Right lobe of liver (tissue), 6 donors: ENCODE results near the gene ELF2. TPM values are rescaled to one million over a fixed set of nuclear protein-coding genes. Genes with fewer than 3 reads are reported as not detected.
"Not testable (repeated sequence)": the region's sequence is repeated elsewhere in the genome, so short reads cannot be mapped to it uniquely, and the experiment has no call there.

ENCODE experiments used
- ATAC-seq, 4 donors: fragments of 200-7000 bp; cut with Tn5 transposase; one replicate each; pipeline ENCODE4 v1.9.1; 2020; ENCODE audit warnings: mild to moderate bottlenecking in 4 of 4, moderate library complexity in 4 of 4
- DNase-seq, 3 donors: peaks; one replicate each; pipeline ENCODE4 v3.0.0-alpha.2; 2020
- H3K27ac ChIP-seq, 3 donors: fragments of 200-600 bp; one replicate each; pipeline ENCODE4 v1.8.0; 2022
- H3K27me3 ChIP-seq, 2 donors: fragments of 200-600 bp; one replicate each; pipeline ENCODE4 v1.8.0; 2022
- H3K36me3 ChIP-seq, 4 donors: fragments of 200-600 bp; sonication (generic) in 1 of 4; one replicate each; pipeline versions ENCODE4 v1.5.1 to v1.8.0; 2017 to 2022; ENCODE audit warnings: control low read depth in 1 of 4
- H3K4me1 ChIP-seq, 4 donors: fragments of 200-600 bp; sonication (generic) in 1 of 4; one replicate each; pipeline versions ENCODE4 v1.5.1 to v1.8.0; 2017 to 2022; ENCODE audit warnings: control low read depth in 1 of 4
- H3K4me3 ChIP-seq, 3 donors: fragments of 200-600 bp; one replicate each; pipeline ENCODE4 v1.8.0; 2022
- H3K9me3 ChIP-seq, 4 donors: fragments of 200-600 bp; sonication (generic) in 1 of 4; one replicate each; pipeline versions ENCODE4 v1.5.1 to v1.8.0; 2017 to 2022; ENCODE audit warnings: control low read depth in 1 of 4
- POLR2A ChIP-seq: fragments of 450-650 bp; IDR thresholded peaks from one replicate; pipeline ENCODE4 v1.6.1; 2017; ENCODE audit warnings: antibody characterized with exemption, mild to moderate bottlenecking
- WGBS: methylation state at CpG from one replicate; pipeline ENCODE4 v1.1.6; 2018; ENCODE audit warnings: low coverage, low lambda C conversion rate; ENCODE audit not compliant: insufficient coverage; ENCODE audit errors: missing lambda C conversion rate; 5-methylcytosine and 5-hydroxymethylcytosine counted together
- intact Hi-C, 2 donors: fragments of 100-400 bp; cut with DNase I; formaldehyde crosslinking; loops; one replicate each; pipeline versions ENCODE4 v1.11.2 to v1.14.1; 2022
- total RNA-seq, 6 experiments: library from RNA; depleted of rRNA in 2 of 6; stranded (reverse); fragments of >200 nt in 2 of 6; fragmentation: NEBNext Ultra II Directional in 3 of 6; extraction: Animal tissue kit (Norgen Biotek cat#: 25700) in 3 of 6; gene quantifications; one replicate each; pipeline versions ENCODE4 v1.1.0 to v1.2.4, GENCODE V29; 2016 to 2023
- TF ChIP-seq, protein P1 (sequence below), 4 donors: fragments of 200-600 bp in 3 of 4; fragments of 450-650 bp in 1 of 4; IDR thresholded peaks; one replicate each; pipeline versions ENCODE4 v1.5.1 to v1.8.0; 2016 to 2022; ENCODE audit warnings: antibody characterized with exemption in 4 of 4, mild to moderate bottlenecking in 2 of 4
- donor health status: DM: no; HTN: yes; CAD: no.
- donor health status: DM: no; HTN: no; CAD: no.
- donor health status: DM: no; HTN: no; CAD: no.
- donor health status: DM: no; HTN: yes; CAD: no.
- donor health status: DM: no; HTN: yes; CAD: no.

Gene ELF2
- total RNA-seq, 6 experiments from 2014 or later = 14.0 to 24.3 (median 16.7) TPM

DNA sequence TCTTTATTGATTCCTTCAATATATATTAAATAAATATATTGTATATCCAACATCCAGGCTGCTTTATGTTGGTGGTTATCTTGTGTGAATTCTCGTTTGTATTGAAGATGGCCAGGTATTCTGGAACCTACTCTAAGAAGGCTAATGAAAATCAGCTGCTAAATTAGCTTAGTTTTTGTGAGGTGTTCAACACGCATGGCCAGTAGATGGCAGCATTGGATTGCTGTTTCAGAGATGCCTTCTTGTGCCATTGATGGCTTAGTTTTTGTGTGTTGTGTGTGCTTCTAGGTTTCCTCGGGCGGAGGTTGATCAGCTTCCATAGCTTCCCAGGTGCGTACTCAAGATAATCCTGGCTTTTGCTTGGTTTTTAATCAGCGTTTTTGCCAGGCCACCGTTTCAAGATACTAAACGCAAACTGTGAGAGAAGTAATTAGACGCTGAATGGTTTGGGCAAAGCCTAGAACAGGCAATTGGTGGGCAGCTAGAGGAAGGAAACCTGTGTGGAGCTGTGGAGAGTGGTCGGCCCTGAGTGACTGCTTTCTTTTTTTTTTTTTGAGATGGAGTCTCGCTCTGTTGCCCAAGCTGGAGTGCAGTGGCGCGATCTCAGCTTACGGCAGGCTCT, 146.3 kb downstream of the ELF2 start:
- peak overlapping the region in 2 of 3 donors; percentile 90 to 97 for H3K27ac ChIP-seq
- TF ChIP-seq POLR2A = no peak
- TF ChIP-seq, protein P1, sequence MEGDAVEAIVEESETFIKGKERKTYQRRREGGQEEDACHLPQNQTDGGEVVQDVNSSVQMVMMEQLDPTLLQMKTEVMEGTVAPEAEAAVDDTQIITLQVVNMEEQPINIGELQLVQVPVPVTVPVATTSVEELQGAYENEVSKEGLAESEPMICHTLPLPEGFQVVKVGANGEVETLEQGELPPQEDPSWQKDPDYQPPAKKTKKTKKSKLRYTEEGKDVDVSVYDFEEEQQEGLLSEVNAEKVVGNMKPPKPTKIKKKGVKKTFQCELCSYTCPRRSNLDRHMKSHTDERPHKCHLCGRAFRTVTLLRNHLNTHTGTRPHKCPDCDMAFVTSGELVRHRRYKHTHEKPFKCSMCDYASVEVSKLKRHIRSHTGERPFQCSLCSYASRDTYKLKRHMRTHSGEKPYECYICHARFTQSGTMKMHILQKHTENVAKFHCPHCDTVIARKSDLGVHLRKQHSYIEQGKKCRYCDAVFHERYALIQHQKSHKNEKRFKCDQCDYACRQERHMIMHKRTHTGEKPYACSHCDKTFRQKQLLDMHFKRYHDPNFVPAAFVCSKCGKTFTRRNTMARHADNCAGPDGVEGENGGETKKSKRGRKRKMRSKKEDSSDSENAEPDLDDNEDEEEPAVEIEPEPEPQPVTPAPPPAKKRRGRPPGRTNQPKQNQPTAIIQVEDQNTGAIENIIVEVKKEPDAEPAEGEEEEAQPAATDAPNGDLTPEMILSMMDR (IDR thresholded peaks at IDR 0.05) = peak; percentile 75 to 87 (median 77)
- no peaks in the 10 kb centered on the region for H3K9me3 ChIP-seq
- peak; percentile 63 to 67 (median 66) for ATAC-seq
- H3K36me3 ChIP-seq = no peaks in the 10 kb centered on the region
- no peaks in the 10 kb centered on the region for H3K27me3 ChIP-seq
- intact Hi-C loops = loop anchor here in 1 of 2 donors (10.0 kb wide), 1 partner anchor 54 kb away; no protein-coding TSS in a partner anchor
- peak in 2 of 3 donors; percentile 38 to 75 for DNase-seq
- H3K4me3 ChIP-seq = no peak overlapping the region
- peaks cover 0 to 27% (median 6%) of the 10 kb centered on the region in 4 donors for H3K4me1 ChIP-seq
- WGBS = 20% methylated on average over 10 of the region's 14 CpGs

- H3K4me1 ChIP-seq = peaks cover 0 to 27% (median 6%) of the 10 kb centered on the region in 4 donors
- intact Hi-C loops = loop anchor here in 1 of 2 donors (10.0 kb wide), 1 partner anchor 55 kb away; no protein-coding TSS in a partner anchor
- not testable (repeated sequence) for H3K27me3 ChIP-seq, H3K4me3 ChIP-seq, H3K36me3 ChIP-seq, H3K9me3 ChIP-seq
- DNase-seq (peak in 1 of 3 donors; percentile 58), ATAC-seq (peak in 1 of 4 donors; percentile 2)
- WGBS = 35% methylated on average over 3 of the region's 6 CpGs
- H3K27ac ChIP-seq = peak overlapping the region in 2 of 3 donors; percentile 90 to 97
Observed at GRCh38 chr4:139029866-139030363, 147.1 kb downstream of the ELF2 start.

GRCh38 chr4:139028191-139028661, 148.8 kb downstream of the ELF2 start:
- 38% methylated on average over 6 of the region's 11 CpGs for WGBS
- Histone ChIP-seq H3K9me3 (no peaks in the 10 kb centered on the region), H3K4me1 (peaks cover 0 to 23% (median 6%) of the 10 kb centered on the region in 4 donors), H3K27me3 (no peaks in the 10 kb centered on the region), H3K36me3 (no peaks in the 10 kb centered on the region), H3K27ac (peak overlapping the region; percentile 55 to 97 (median 90)), H3K4me3 (no peak overlapping the region)
- peak; percentile 80 to 95 (median 89) for ATAC-seq
- intact Hi-C loops = no loop called here
- peak; percentile 64 to 94 (median 89) for DNase-seq
- TF ChIP-seq, protein P1 (IDR thresholded peaks at IDR 0.05) = peak in 2 of 4 donors; percentile 25 to 29
- peak; percentile 38 for TF ChIP-seq POLR2A

DNA sequence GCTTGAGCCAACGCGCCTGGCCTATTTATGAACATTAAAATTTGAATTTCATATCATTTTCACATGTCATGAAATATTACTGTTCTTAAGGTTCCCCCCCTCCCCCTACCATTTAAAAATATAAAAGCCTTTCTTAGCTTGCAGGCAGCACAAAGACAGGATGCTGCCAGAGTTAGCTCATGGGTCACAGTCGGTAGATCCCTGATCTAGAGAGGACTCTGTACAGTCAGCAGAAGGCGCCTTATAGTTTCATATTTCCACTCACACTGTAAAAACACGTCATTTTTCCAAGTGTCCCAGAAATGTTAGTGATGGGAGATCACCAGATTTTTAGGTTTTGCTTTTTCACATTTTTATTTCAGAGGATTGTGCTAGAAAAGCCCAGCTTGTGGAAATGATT, 149.2 kb downstream of the ELF2 start:
- no peaks in the 10 kb centered on the region for H3K9me3 ChIP-seq
- peak overlapping the region; percentile 55 to 97 (median 90) for H3K27ac ChIP-seq
- DNase-seq (no peak), ATAC-seq (peak; percentile 39 to 52 (median 42))
- H3K4me1 ChIP-seq = peaks cover 0 to 23% (median 6%) of the 10 kb centered on the region in 4 donors
- 40% methylated on average over 3 of the region's 5 CpGs for WGBS
- H3K36me3 ChIP-seq = no peaks in the 10 kb centered on the region
- TF ChIP-seq, protein P1 (IDR thresholded peaks at IDR 0.05) = no peak
- TF ChIP-seq POLR2A = no peak
- H3K27me3 ChIP-seq = no peaks in the 10 kb centered on the region
- H3K4me3 ChIP-seq = no peak overlapping the region
- intact Hi-C loops = no loop called here

- intact Hi-C loops = no loop called here
- DNase-seq (no peak), ATAC-seq (no peak)
- Histone ChIP-seq H3K36me3 (no peaks in the 10 kb centered on the region), H3K9me3 (no peaks in the 10 kb centered on the region), H3K4me3 (no peak overlapping the region), H3K27ac (no peak overlapping the region), H3K27me3 (no peaks in the 10 kb centered on the region), H3K4me1 (peaks cover 0 to 26% (median 6%) of the 10 kb centered on the region in 4 donors)
- TF ChIP-seq, protein P1 (IDR thresholded peaks at IDR 0.05) = no peak
- TF ChIP-seq POLR2A = no peak
- WGBS = 60% methylated on average over 1 of the region's 1 CpG
Observed at GRCh38 chr4:139025841-139026240, 151.2 kb downstream of the ELF2 start.
